Loucy (cell line): ENCODE measurements around the gene TAS2R31.

ENCODE experiments used
- CTCF ChIP-seq: fragments of 200-600 bp; sonication (generic); conservative IDR thresholded peaks from 2 replicates; pipeline ENCODE4 v1.5.1; 2014; ENCODE audit warnings: mild to moderate bottlenecking, antibody characterized with exemption, low read length
- EZH2phosphoT487 ChIP-seq: fragments of 200-600 bp; IDR thresholded peaks from 2 replicates; pipeline ENCODE4 v1.6.1; 2018; ENCODE audit warnings: antibody characterized with exemption, mild to moderate bottlenecking, moderate library complexity, borderline replicate concordance

- TF ChIP-seq EZH2phosphoT487: no peak
- TF ChIP-seq CTCF: no peak
Measured at GRCh38 chr12:10989107-10989506, 42.1 kb downstream of the TAS2R31 start.
